Measurements from ENCODE around the gene KRT75.

The KRT75 gene

DNA sequence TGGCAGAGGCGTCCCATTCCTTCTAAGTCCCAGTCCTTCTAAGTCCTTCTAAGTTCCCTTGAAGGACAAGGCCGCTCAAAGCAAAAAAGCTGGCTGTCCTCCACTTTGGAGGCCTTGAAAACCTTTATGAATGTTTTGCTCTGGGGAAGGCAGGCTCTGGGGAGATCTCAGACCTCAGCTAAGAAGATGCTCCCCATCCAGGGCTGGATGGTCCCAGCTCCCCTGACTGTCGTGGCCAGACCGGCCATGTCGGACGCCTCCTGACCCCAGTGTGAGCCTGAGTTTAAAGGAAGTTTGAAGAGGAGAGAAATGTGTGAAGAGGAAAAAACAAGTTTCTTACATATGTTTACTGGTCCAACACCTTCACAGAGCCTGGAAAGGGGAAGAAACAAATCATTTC, 54.6 kb downstream of the KRT75 start:
- H3K4me3 ChIP-seq (ENCODE audit: severe bottlenecking) = no peak overlapping the region
- DNase-seq (ENCODE audit: low spot score) (no peak), ATAC-seq (ENCODE audit: low read depth) (no peak)
- TF ChIP-seq, protein P1, sequence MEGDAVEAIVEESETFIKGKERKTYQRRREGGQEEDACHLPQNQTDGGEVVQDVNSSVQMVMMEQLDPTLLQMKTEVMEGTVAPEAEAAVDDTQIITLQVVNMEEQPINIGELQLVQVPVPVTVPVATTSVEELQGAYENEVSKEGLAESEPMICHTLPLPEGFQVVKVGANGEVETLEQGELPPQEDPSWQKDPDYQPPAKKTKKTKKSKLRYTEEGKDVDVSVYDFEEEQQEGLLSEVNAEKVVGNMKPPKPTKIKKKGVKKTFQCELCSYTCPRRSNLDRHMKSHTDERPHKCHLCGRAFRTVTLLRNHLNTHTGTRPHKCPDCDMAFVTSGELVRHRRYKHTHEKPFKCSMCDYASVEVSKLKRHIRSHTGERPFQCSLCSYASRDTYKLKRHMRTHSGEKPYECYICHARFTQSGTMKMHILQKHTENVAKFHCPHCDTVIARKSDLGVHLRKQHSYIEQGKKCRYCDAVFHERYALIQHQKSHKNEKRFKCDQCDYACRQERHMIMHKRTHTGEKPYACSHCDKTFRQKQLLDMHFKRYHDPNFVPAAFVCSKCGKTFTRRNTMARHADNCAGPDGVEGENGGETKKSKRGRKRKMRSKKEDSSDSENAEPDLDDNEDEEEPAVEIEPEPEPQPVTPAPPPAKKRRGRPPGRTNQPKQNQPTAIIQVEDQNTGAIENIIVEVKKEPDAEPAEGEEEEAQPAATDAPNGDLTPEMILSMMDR (IDR thresholded peaks at IDR 0.05; ENCODE audit: poor library complexity, severe bottlenecking) = no peak
- H3K27ac ChIP-seq (ENCODE audit: poor library complexity, severe bottlenecking) = no peak overlapping the region
- H3K9me3 ChIP-seq (ENCODE audit: severe bottlenecking) = no peaks in the 10 kb centered on the region
- no peaks in the 10 kb centered on the region for H3K36me3 ChIP-seq (ENCODE audit: low read depth)
- H3K27me3 ChIP-seq (ENCODE audit: insufficient read depth, poor library complexity, severe bottlenecking) = no peaks in the 10 kb centered on the region
- no peaks in the 10 kb centered on the region for H3K4me1 ChIP-seq (ENCODE audit: insufficient read depth, poor library complexity, severe bottlenecking)

DNA sequence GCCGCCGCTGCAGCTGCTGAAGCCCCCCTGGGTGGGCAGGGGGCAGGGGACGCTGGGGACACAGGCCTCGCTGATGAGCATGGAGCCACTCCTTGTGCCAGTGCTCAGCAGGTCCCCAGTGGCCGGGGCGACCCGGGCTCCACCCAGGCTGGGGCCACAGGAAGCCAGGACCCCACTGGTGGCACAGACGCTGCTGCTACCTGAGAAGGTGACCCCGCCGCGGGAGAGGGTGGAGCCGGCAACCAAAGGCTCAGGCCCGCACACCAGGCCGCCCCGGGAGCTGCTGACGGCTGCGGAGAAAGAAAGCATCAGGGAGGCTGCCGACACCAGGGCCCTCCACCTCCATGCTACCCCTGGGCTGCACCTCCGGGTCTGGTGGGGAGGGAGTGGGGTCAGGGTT, 56.1 kb downstream of the KRT75 start:
- H3K27ac ChIP-seq (ENCODE audit: poor library complexity, severe bottlenecking) = no peak overlapping the region
- H3K27me3 ChIP-seq (ENCODE audit: insufficient read depth, poor library complexity, severe bottlenecking) = no peaks in the 10 kb centered on the region
- DNase-seq (ENCODE audit: low spot score) (no peak), ATAC-seq (ENCODE audit: low read depth) (no peak)
- no peaks in the 10 kb centered on the region for H3K36me3 ChIP-seq (ENCODE audit: low read depth)
- no peaks in the 10 kb centered on the region for H3K4me1 ChIP-seq (ENCODE audit: insufficient read depth, poor library complexity, severe bottlenecking)
- H3K9me3 ChIP-seq (ENCODE audit: severe bottlenecking) = no peaks in the 10 kb centered on the region
- no peak overlapping the region for H3K4me3 ChIP-seq (ENCODE audit: severe bottlenecking)
- TF ChIP-seq, protein P1 (IDR thresholded peaks at IDR 0.05; ENCODE audit: poor library complexity, severe bottlenecking) = no peak

DNA sequence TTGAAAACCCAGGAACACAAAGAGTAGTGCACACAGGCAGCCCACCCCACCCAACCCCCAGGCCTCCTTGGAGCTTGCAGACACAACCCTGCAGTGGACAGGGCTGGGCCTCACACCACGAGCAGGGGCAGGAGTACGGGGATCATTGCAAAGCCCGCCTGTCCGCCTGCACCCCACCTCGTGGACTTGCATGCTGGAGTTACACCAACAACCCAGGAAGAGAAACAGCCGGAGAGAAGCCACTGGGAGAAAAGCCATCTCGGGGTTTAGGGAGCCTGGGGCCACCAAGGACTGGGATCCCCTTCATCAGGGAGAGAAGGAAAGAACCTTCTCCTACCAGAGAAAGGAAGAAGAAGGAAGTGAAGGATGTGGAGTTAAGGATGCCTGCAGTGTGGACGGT, 56.9 kb downstream of the KRT75 start:
- Histone ChIP-seq H3K9me3 (ENCODE audit: severe bottlenecking) (no peaks in the 10 kb centered on the region), H3K27ac (ENCODE audit: poor library complexity, severe bottlenecking) (no peak overlapping the region), H3K4me1 (ENCODE audit: insufficient read depth, poor library complexity, severe bottlenecking) (no peaks in the 10 kb centered on the region), H3K36me3 (ENCODE audit: low read depth) (no peaks in the 10 kb centered on the region), H3K4me3 (ENCODE audit: severe bottlenecking) (no peak overlapping the region), H3K27me3 (ENCODE audit: insufficient read depth, poor library complexity, severe bottlenecking) (no peaks in the 10 kb centered on the region)
- ATAC-seq (ENCODE audit: low read depth) (no peak), DNase-seq (ENCODE audit: low spot score) (no peak)
- TF ChIP-seq, protein P1 (IDR thresholded peaks at IDR 0.05; ENCODE audit: poor library complexity, severe bottlenecking) = no peak
